ENCODE measurements around the gene MRPS23. TPM values are rescaled to one million over a fixed set of nuclear protein-coding genes. Genes with fewer than 3 reads are reported as not detected.

Gene MRPS23
- total and polyA plus RNA-seq, 2 of the 8 experiments (the other 6 are each of a cell fraction or from before 2014, with no cell fraction given): 38.6 to 60.4 TPM

- TF ChIP-seq NANOG (IDR thresholded peaks at IDR 0.05; ENCODE audit: insufficient read depth, low read depth, low read length, poor library complexity, severe bottlenecking) (no peak), BCL11A (IDR thresholded peaks at IDR 0.05; ENCODE audit: low read depth in 2 of 2, low read length in 2 of 2) (no peak), RFX5 (IDR thresholded peaks at IDR 0.05; ENCODE audit: borderline replicate concordance, low read depth, low read length) (no peak), CHD7 (IDR thresholded peaks at IDR 0.05; ENCODE audit: insufficient replicate concordance, low read length) (no peak), RXRA (IDR thresholded peaks at IDR 0.05; ENCODE audit: insufficient read depth, low read depth, low read length) (no peak)
Observed at GRCh38 chr17:57801044-57801711, 48.7 kb downstream of the MRPS23 start (continued).
